ENCODE results near the gene SEZ6.

Gene SEZ6

GRCh38 chr17:29036584-29036983 is 30.8 kb upstream of the SEZ6 start:
- DNase-seq (ENCODE audit: low read depth): no peak
- TF ChIP-seq CTCF (IDR thresholded peaks at IDR 0.05; ENCODE audit: low read depth, low read length, missing control alignments): no peak
- H3K4me3 ChIP-seq (ENCODE audit: low read depth, low read length): no peak overlapping the region

- no peak for TF ChIP-seq CTCF (IDR thresholded peaks at IDR 0.05; ENCODE audit: low read depth, low read length, missing control alignments)
- no peak for DNase-seq (ENCODE audit: low read depth)
- no peak overlapping the region for H3K4me3 ChIP-seq (ENCODE audit: low read depth, low read length)
Measured at GRCh38 chr17:29034510-29034909, 28.7 kb upstream of the SEZ6 start.

GRCh38 chr17:29032857-29033197 is 27.0 kb upstream of the SEZ6 start:
- no peak for TF ChIP-seq CTCF (IDR thresholded peaks at IDR 0.05; ENCODE audit: low read depth, low read length, missing control alignments)
- DNase-seq (ENCODE audit: low read depth): no peak
- no peak overlapping the region for H3K4me3 ChIP-seq (ENCODE audit: low read depth, low read length)

- DNase-seq (ENCODE audit: low read depth): no peak
- no peak overlapping the region for H3K4me3 ChIP-seq (ENCODE audit: low read depth, low read length)
- TF ChIP-seq CTCF (IDR thresholded peaks at IDR 0.05; ENCODE audit: low read depth, low read length, missing control alignments): no peak
Measured at GRCh38 chr17:29032013-29032856, 26.4 kb upstream of the SEZ6 start.

- H3K4me3 ChIP-seq (ENCODE audit: low read depth, low read length): no peak overlapping the region
- TF ChIP-seq CTCF (IDR thresholded peaks at IDR 0.05; ENCODE audit: low read depth, low read length, missing control alignments): no peak
- DNase-seq (ENCODE audit: low read depth): no peak
Measured at GRCh38 chr17:29031488-29031887, 25.7 kb upstream of the SEZ6 start.

- no peak for TF ChIP-seq CTCF (IDR thresholded peaks at IDR 0.05; ENCODE audit: low read depth, low read length, missing control alignments)
- no peak overlapping the region for H3K4me3 ChIP-seq (ENCODE audit: low read depth, low read length)
- DNase-seq (ENCODE audit: low read depth): no peak
Measured at GRCh38 chr17:29024316-29024952, 18.6 kb upstream of the SEZ6 start.
